WTC11 (cell line): ENCODE data around the gene FBLN5.

Source experiments
- ATF1 ChIP-seq: sonication (generic); formaldehyde crosslinking; IDR thresholded peaks from 2 replicates; pipeline ENCODE4 v1.8.1; 2023; ENCODE audit warnings: mild to moderate bottlenecking, moderate library complexity, missing genetic modification reagents
- ETV6 ChIP-seq: sonication (generic); formaldehyde crosslinking; IDR thresholded peaks from 2 replicates; pipeline ENCODE4 v1.8.1; 2022; ENCODE audit warnings: mild to moderate bottlenecking, missing genetic modification reagents
- NFYB ChIP-seq: sonication (generic); formaldehyde crosslinking; conservative IDR thresholded peaks from 2 replicates; pipeline ENCODE4 v1.8.0; 2022; ENCODE audit warnings: low read depth, missing genetic modification reagents
- ZNF121 ChIP-seq: sonication (generic); formaldehyde crosslinking; IDR thresholded peaks from 2 replicates; pipeline ENCODE4 v1.8.0; 2023; ENCODE audit warnings: missing genetic modification reagents
- TF ChIP-seq, protein P1 (sequence below): fragments of 200-600 bp; IDR thresholded peaks from 2 replicates; pipeline ENCODE4 v1.8.0; 2022; ENCODE audit warnings: antibody characterized with exemption

DNA sequence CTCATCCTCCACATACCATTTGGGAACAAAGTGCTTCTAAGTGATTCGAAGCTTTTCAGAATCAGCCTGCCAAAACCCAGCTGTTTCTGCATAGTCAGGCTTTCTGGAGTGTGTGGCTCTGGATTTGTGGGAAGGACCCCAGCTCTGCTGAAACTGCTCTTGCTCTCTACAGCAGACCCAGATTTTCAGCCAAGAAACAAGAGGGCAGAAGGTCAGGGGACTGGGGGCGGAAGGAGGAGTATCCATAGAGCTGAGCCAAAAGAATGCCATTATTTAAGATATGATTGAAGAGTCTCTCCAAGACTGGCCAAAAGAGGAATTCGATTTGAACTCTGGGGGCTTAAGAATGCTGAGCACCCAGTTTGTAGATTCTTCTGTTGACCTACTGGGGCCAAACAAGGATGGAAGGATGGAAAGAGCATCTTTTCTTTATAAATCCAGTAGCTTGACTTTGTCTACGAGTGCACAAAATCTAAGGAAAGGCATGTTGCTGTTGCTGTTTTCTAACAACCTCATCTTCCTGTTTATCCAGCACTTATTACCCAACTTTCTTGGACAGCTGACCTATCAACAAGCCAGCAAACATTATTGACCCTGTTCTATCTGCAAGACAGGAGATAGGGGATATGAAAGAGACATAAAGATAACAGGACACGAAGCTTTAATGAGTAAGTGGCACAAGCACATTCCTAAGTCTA, 29.2 kb downstream of the FBLN5 start:
- TF ChIP-seq ATF1 (CRISPR knock-in tag) (no peak), ZNF121 (CRISPR knock-in tag) (no peak), NFYB (no peak), ETV6 (CRISPR knock-in tag) (no peak)
- TF ChIP-seq, protein P1, sequence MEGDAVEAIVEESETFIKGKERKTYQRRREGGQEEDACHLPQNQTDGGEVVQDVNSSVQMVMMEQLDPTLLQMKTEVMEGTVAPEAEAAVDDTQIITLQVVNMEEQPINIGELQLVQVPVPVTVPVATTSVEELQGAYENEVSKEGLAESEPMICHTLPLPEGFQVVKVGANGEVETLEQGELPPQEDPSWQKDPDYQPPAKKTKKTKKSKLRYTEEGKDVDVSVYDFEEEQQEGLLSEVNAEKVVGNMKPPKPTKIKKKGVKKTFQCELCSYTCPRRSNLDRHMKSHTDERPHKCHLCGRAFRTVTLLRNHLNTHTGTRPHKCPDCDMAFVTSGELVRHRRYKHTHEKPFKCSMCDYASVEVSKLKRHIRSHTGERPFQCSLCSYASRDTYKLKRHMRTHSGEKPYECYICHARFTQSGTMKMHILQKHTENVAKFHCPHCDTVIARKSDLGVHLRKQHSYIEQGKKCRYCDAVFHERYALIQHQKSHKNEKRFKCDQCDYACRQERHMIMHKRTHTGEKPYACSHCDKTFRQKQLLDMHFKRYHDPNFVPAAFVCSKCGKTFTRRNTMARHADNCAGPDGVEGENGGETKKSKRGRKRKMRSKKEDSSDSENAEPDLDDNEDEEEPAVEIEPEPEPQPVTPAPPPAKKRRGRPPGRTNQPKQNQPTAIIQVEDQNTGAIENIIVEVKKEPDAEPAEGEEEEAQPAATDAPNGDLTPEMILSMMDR, result no peak
